IMR-90 (cell line): ENCODE data around the gene THADA. TPM values are rescaled to one million over a fixed set of nuclear protein-coding genes. Genes with fewer than 3 reads are reported as not detected.

Experiments used
- ATAC-seq: fragments of 200-7000 bp; cut with Tn5 transposase; 2 replicates; pipeline ENCODE4 v1.9.1; 2020; ENCODE audit warnings: low read depth, mild to moderate bottlenecking, moderate library complexity
- BruUV-seq: library from RNA; stranded (reverse); fragments of 400-500 nt; replicated peaks from 2 replicates; lab custom pipeline; 2021; lab: Mats Ljungman, UMichigan
- CTCF ChIA-PET: fragments of 300-600 bp; formaldehyde crosslinking; extraction: SDS; loops from one replicate; lab custom pipeline; 2021; ENCODE audit warnings: antibody characterized with exemption; lab: Yijun Ruan, JAX
- POLR2A ChIA-PET: fragments of 300-600 bp; sonication (Branson Sonifier 250); formaldehyde crosslinking; loops from one replicate; lab custom pipeline; 2022; ENCODE audit warnings: antibody characterized with exemption; ENCODE audit not compliant: unreplicated experiment; lab: Charles Lee
- DNase-seq: peaks from one replicate; pipeline ENCODE4 v3.0.0; 2013
- H2AFZ ChIP-seq: replicated peaks from 2 replicates; pipeline ENCODE3; 2013; ENCODE audit warnings: low read length, mild to moderate bottlenecking; ENCODE audit not compliant: poor library complexity
- H2AK5ac ChIP-seq: 2 replicates; pipeline ENCODE4 v1.6.1; 2013; ENCODE audit warnings: low read depth, low read length, inconsistent platforms
- H2AK9ac ChIP-seq: replicated peaks from 2 replicates; pipeline ENCODE3; 2013; ENCODE audit warnings: mild to moderate bottlenecking, low read depth, low read length, moderate library complexity; ENCODE audit not compliant: poor library complexity
- H2BK120ac ChIP-seq: 2 replicates; pipeline ENCODE4 v1.6.1; 2013; ENCODE audit warnings: low read depth, low read length, inconsistent platforms
- H2BK15ac ChIP-seq: 3 replicates; pipeline ENCODE4 v1.6.1; 2013; ENCODE audit warnings: low read depth, low read length, inconsistent platforms
- H2BK20ac ChIP-seq: 2 replicates; pipeline ENCODE4 v1.6.1; 2013; ENCODE audit warnings: low read depth, mild to moderate bottlenecking, inconsistent platforms, low read length, moderate library complexity
- H2BK5ac ChIP-seq: 2 replicates; pipeline ENCODE4 v1.6.1; 2013; ENCODE audit warnings: mild to moderate bottlenecking, low read depth, low read length, inconsistent platforms; ENCODE audit not compliant: poor library complexity, severe bottlenecking
- H3K14ac ChIP-seq: replicated peaks from 2 replicates; pipeline ENCODE4 v1.6.1; 2013; ENCODE audit warnings: low read depth, low read length, inconsistent platforms
- H3K18ac ChIP-seq: 2 replicates; pipeline ENCODE4 v1.6.1; 2013; ENCODE audit warnings: low read depth, low read length, control low read depth
- H3K23ac ChIP-seq: 2 replicates; pipeline ENCODE4 v1.6.1; 2013; ENCODE audit warnings: low read depth, low read length, inconsistent platforms
- H3K27ac ChIP-seq: 2 replicates; pipeline ENCODE4 v1.5.1; 2013; ENCODE audit warnings: mild to moderate bottlenecking, control low read depth, low read length; ENCODE audit not compliant: insufficient read depth
- H3K27me3 ChIP-seq: 2 replicates; pipeline ENCODE4 v1.6.1; 2013; ENCODE audit warnings: low read length; ENCODE audit not compliant: control insufficient read depth, insufficient read depth
- H3K36me3 ChIP-seq: 2 replicates; pipeline ENCODE4 v1.6.1; 2013; ENCODE audit warnings: low read length, mixed read lengths; ENCODE audit not compliant: control insufficient read depth, insufficient read depth
- H3K4ac ChIP-seq: 2 replicates; pipeline ENCODE4 v1.6.1; 2013; ENCODE audit warnings: low read depth, low read length, inconsistent platforms
- H3K4me1 ChIP-seq: 2 replicates; pipeline ENCODE4 v1.6.1; 2013; ENCODE audit warnings: low read length, mixed read lengths; ENCODE audit not compliant: control insufficient read depth, insufficient read depth
- H3K4me2 ChIP-seq: 2 replicates; pipeline ENCODE4 v1.6.1; 2013; ENCODE audit warnings: low read depth, mild to moderate bottlenecking, control low read depth, low read length, moderate library complexity
- H3K4me3 ChIP-seq: 2 replicates; pipeline ENCODE4 v1.5.1; 2013; ENCODE audit warnings: low read depth, mild to moderate bottlenecking, control low read depth, low read length, moderate library complexity; ENCODE audit not compliant: insufficient read depth
- H3K56ac ChIP-seq: 2 replicates; pipeline ENCODE4 v1.6.1; 2013; ENCODE audit warnings: low read length, inconsistent platforms; ENCODE audit not compliant: insufficient read depth; ENCODE audit errors: extremely low read depth
- H3K79me1 ChIP-seq, 2 experiments: 2 replicates each; pipeline ENCODE4 v1.6.1; 2013; ENCODE audit warnings: low read length in 2 of 2, inconsistent platforms in 1 of 2, low read depth in 1 of 2
- H3K9ac ChIP-seq: 2 replicates; pipeline ENCODE4 v1.6.1; 2013; ENCODE audit warnings: low read depth, low read length, control low read depth
- H3K9me1 ChIP-seq: 2 replicates; pipeline ENCODE4 v1.6.1; 2013; ENCODE audit warnings: low read length, inconsistent platforms; ENCODE audit not compliant: insufficient read depth
- H3K9me3 ChIP-seq: 2 replicates; pipeline ENCODE4 v1.6.1; 2013; ENCODE audit warnings: low read length; ENCODE audit not compliant: control insufficient read depth, insufficient read depth
- H4K20me1 ChIP-seq: 2 replicates; pipeline ENCODE4 v1.6.1; 2013; ENCODE audit warnings: low read length, inconsistent platforms; ENCODE audit not compliant: insufficient read depth
- H4K5ac ChIP-seq: 2 replicates; pipeline ENCODE4 v1.6.1; 2013; ENCODE audit warnings: mild to moderate bottlenecking, low read depth, low read length, control low read depth
- H4K8ac ChIP-seq, 2 experiments: 2 replicates each; pipeline ENCODE4 v1.6.1; 2013; ENCODE audit warnings: low read depth in 2 of 2, low read length in 2 of 2, control low read depth in 1 of 2, inconsistent platforms in 1 of 2
- H4K91ac ChIP-seq: 2 replicates; pipeline ENCODE4 v1.6.1; 2013; ENCODE audit warnings: low read depth, low read length, inconsistent platforms; ENCODE audit not compliant: insufficient read depth
- CHD1 ChIP-seq: IDR thresholded peaks from 2 replicates; pipeline ENCODE4 v1.6.1; 2012; ENCODE audit warnings: low read depth, low read length, improper control_type of control experiment
- ELK1 ChIP-seq: fragments of 150-350 bp; IDR thresholded peaks from 2 replicates; pipeline ENCODE4 v1.6.1; 2016; ENCODE audit warnings: low read depth, mild to moderate bottlenecking, low read length, moderate library complexity, borderline replicate concordance
- MAFK ChIP-seq: IDR thresholded peaks from 2 replicates; pipeline ENCODE4 v1.6.1; 2012; ENCODE audit warnings: low read depth, low read length, improper control_type of control experiment
- POLR2A ChIP-seq: IDR thresholded peaks from 2 replicates; pipeline ENCODE4 v1.6.1; 2012; ENCODE audit warnings: mild to moderate bottlenecking, low read depth, low read length
- RCOR1 ChIP-seq: IDR thresholded peaks from 2 replicates; pipeline ENCODE4 v1.6.1; 2012; ENCODE audit warnings: mild to moderate bottlenecking, low read length, improper control_type of control experiment; ENCODE audit not compliant: insufficient replicate concordance
- SMC3 ChIP-seq: fragments of 150-350 bp; IDR thresholded peaks from 2 replicates; pipeline ENCODE4 v1.6.1; 2016; ENCODE audit warnings: low read depth, mild to moderate bottlenecking, antibody characterized with exemption, low read length, moderate library complexity
- WGBS, 2 experiments: methylation state at CpG; one replicate each; pipeline versions ENCODE4 v1.1.5 to v1.1.7; 2013; ENCODE audit warnings: missing lambda C conversion rate in 2 of 2; ENCODE audit not compliant: insufficient read length in 1 of 2; ENCODE audit errors: extremely low coverage in 2 of 2; 5-methylcytosine and 5-hydroxymethylcytosine counted together
- dilution Hi-C: fragments of 300-500 bp; cut with HindIII; formaldehyde crosslinking; loops from one replicate; pipeline ENCODE4 v1.14.3; 2018; ENCODE audit warnings: low sequenced_read_pairs; ENCODE audit not compliant: unreplicated experiment
- in situ Hi-C: fragments of 300-500 bp; cut with MboI; formaldehyde crosslinking; loops from 3 replicates; pipeline ENCODE4 v1.14.3; 2019; ENCODE audit warnings: low sequenced_read_pairs, inconsistent platforms, mixed read lengths
- intact Hi-C: fragments of 100-400 bp; cut with micrococcal nuclease; formaldehyde crosslinking; loops from 2 replicates; pipeline ENCODE4 v1.10.0; 2022
- polyA plus RNA-seq, 3 experiments: library from polyadenylated mRNA; depleted of rRNA; stranded (reverse); fragments of >200 nt; gene quantifications; 2 replicates each; pipeline ENCODE4 v1.2.3, GENCODE V29; 2012; ENCODE audit warnings: low replicate concordance in 1 of 3
- total RNA-seq: library from RNA; depleted of rRNA; stranded (reverse); fragments of >200 nt; gene quantifications from 2 replicates; pipeline ENCODE4 v1.2.3, GENCODE V29; 2012

THADA gene
- total and polyA plus RNA-seq, 2 of the 4 experiments (the other 2 are of a cell fraction), result 10.5 to 21.3 TPM

GRCh38 chr2:43306197-43306596, 289.6 kb downstream of the THADA start:
- TF ChIP-seq POLR2A, result no peak
- TF ChIP-seq SMC3, result no peak
- no peak for TF ChIP-seq ELK1
- no peak for TF ChIP-seq CHD1
- no peak for TF ChIP-seq MAFK
- no peak for TF ChIP-seq RCOR1
- Histone ChIP-seq H3K36me3 (no peaks in the 10 kb centered on the region), H3K79me1 (no peaks in the 10 kb centered on the region), H2BK15ac (no peak overlapping the region), H2BK5ac (no peak overlapping the region), H4K20me1 (no peaks in the 10 kb centered on the region), H3K23ac (no peak overlapping the region), H4K8ac (no peak overlapping the region), H2BK120ac (no peak overlapping the region), H3K4me3 (no peak overlapping the region), H3K9me3 (no peaks in the 10 kb centered on the region), H3K4me1 (peaks cover 2% of the 10 kb centered on the region; the same call in 1 of the 2 replicates), H4K5ac (no peak overlapping the region), H2AK9ac (no peak overlapping the region), H3K9me1 (no peaks in the 10 kb centered on the region), H4K91ac (no peak overlapping the region), H2AK5ac (no peak overlapping the region), H2BK20ac (no peak overlapping the region), H3K27me3 (peaks cover 5% of the 10 kb centered on the region; the same call in 1 of the 2 replicates), H3K27ac (no peak overlapping the region), H3K56ac (no peak overlapping the region), H3K9ac (no peak overlapping the region), H2AFZ (no peak overlapping the region), H3K18ac (no peak overlapping the region), H3K14ac (no peak overlapping the region), H3K4me2 (no peak overlapping the region), H3K4ac (no peak overlapping the region; the same call in 1 of the 2 replicates)
- in situ Hi-C loops, result no loop called here
- WGBS, 2 experiments, result 100% methylated on average over 4 of the region's 5 CpGs; no CpG with 5 or more reads in 1 of the 2 experiments
- intact Hi-C loops, result no loop called here
- BruUV-seq, result no TSS peak
- ATAC-seq, result no peak
- dilution Hi-C loops, result no loop called here
- CTCF ChIA-PET, result no interaction called here
- POLR2A ChIA-PET, result no interaction called here
- DNase-seq, result no peak
